Thyroid gland (tissue), 4 donors: ENCODE results near the gene MTFP1.

Source experiments
- CTCF ChIP-seq, 6 experiments: fragments of 200-600 bp in 3 of 6; fragments of 450-650 bp in 3 of 6; sonication (generic) in 3 of 6; IDR thresholded peaks; one replicate each; pipeline ENCODE4 v1.5.1; 2016 to 2019; ENCODE audit warnings: antibody characterized with exemption in 6 of 6, mild to moderate bottlenecking in 2 of 6, inconsistent platforms in 1 of 6, moderate library complexity in 1 of 6
- POLR2A ChIP-seq, 2 donors: fragments of 450-650 bp; IDR thresholded peaks; one replicate each; pipeline ENCODE4 v1.6.1; 2017; ENCODE audit warnings: antibody characterized with exemption in 2 of 2, mild to moderate bottlenecking in 2 of 2, moderate library complexity in 1 of 2

GRCh38 chr22:30380011-30380410 is 45.6 kb upstream of the MTFP1 start:
- TF ChIP-seq CTCF (IDR thresholded peaks at IDR 0.05) (no peak), POLR2A (IDR thresholded peaks at IDR 0.05) (no peak)
